Esophagus muscularis mucosa (tissue), 4 donors: ENCODE results near the gene TIE1. TPM values are rescaled to one million over a fixed set of nuclear protein-coding genes. Genes with fewer than 3 reads are reported as not detected.

Experiments
- DNase-seq: peaks from one replicate; pipeline ENCODE4 v3.0.0-alpha.2; 2017; ENCODE audit errors: extremely low spot score
- H3K27ac ChIP-seq, 4 donors: fragments of 200-600 bp; sonication (generic); replicated peaks in 1 of 4; 1 replicate in 3 of 4; 2 replicates in 1 of 4; pipeline ENCODE4 v1.5.1; 2016 to 2019; ENCODE audit warnings: mild to moderate bottlenecking in 1 of 4
- H3K27me3 ChIP-seq, 4 donors: fragments of 200-600 bp; sonication (generic); one replicate each; pipeline versions ENCODE4 v1.5.1 to v1.6.0; 2016 to 2019
- H3K36me3 ChIP-seq, 4 donors: fragments of 200-600 bp; sonication (generic); one replicate each; pipeline ENCODE4 v1.5.1; 2016 to 2019
- H3K4me1 ChIP-seq, 4 donors: fragments of 200-600 bp; sonication (generic); one replicate each; pipeline ENCODE4 v1.5.1; 2016 to 2019
- H3K4me3 ChIP-seq, 4 donors: fragments of 200-600 bp; sonication (generic); 1 replicate in 2 of 4; 2 replicates in 2 of 4; pipeline ENCODE4 v1.5.1; 2016 to 2019; ENCODE audit warnings: mild to moderate bottlenecking in 4 of 4, moderate library complexity in 1 of 4
- H3K9me3 ChIP-seq, 4 donors: fragments of 200-600 bp; sonication (generic); 1 replicate in 3 of 4; 2 replicates in 1 of 4; pipeline ENCODE4 v1.5.1; 2016 to 2019
- EP300 ChIP-seq: sonication (generic); formaldehyde crosslinking; IDR thresholded peaks from one replicate; pipeline ENCODE4 v1.6.1; 2017; ENCODE audit warnings: antibody characterized with exemption
- POLR2A ChIP-seq: fragments of 450-650 bp; IDR thresholded peaks from one replicate; pipeline ENCODE4 v1.6.1; 2017; ENCODE audit warnings: antibody characterized with exemption, moderate library complexity, mild to moderate bottlenecking, low read depth
- POLR2AphosphoS5 ChIP-seq, 2 donors: sonication (generic); formaldehyde crosslinking; IDR thresholded peaks; one replicate each; pipeline ENCODE4 v1.6.1; 2017; ENCODE audit warnings: antibody characterized with exemption in 2 of 2
- WGBS: methylation state at CpG from one replicate; pipeline ENCODE4 v1.1.5; 2018; 5-methylcytosine and 5-hydroxymethylcytosine counted together
- intact Hi-C: fragments of 100-400 bp; cut with DNase I; formaldehyde crosslinking; loops from one replicate; pipeline ENCODE4 v1.15.1; 2023
- total RNA-seq, 4 donors: library from RNA; depleted of rRNA; stranded (reverse); fragments of >200 nt; gene quantifications; one replicate each; pipeline versions ENCODE4 v1.1.0 to v1.2.1, GENCODE V29; 2016
- TF ChIP-seq, protein P1 (sequence below), 3 experiments: fragments of 200-600 bp in 2 of 3; fragments of 450-650 bp in 1 of 3; sonication (generic) in 2 of 3; IDR thresholded peaks; one replicate each; pipeline ENCODE4 v1.5.1; 2017 to 2019; ENCODE audit warnings: antibody characterized with exemption in 3 of 3, mild to moderate bottlenecking in 2 of 3, moderate library complexity in 1 of 3

Gene TIE1
- total RNA-seq, 4 donors from 2014 or later, result 16.2 to 51.1 (median 32.6) TPM

DNA sequence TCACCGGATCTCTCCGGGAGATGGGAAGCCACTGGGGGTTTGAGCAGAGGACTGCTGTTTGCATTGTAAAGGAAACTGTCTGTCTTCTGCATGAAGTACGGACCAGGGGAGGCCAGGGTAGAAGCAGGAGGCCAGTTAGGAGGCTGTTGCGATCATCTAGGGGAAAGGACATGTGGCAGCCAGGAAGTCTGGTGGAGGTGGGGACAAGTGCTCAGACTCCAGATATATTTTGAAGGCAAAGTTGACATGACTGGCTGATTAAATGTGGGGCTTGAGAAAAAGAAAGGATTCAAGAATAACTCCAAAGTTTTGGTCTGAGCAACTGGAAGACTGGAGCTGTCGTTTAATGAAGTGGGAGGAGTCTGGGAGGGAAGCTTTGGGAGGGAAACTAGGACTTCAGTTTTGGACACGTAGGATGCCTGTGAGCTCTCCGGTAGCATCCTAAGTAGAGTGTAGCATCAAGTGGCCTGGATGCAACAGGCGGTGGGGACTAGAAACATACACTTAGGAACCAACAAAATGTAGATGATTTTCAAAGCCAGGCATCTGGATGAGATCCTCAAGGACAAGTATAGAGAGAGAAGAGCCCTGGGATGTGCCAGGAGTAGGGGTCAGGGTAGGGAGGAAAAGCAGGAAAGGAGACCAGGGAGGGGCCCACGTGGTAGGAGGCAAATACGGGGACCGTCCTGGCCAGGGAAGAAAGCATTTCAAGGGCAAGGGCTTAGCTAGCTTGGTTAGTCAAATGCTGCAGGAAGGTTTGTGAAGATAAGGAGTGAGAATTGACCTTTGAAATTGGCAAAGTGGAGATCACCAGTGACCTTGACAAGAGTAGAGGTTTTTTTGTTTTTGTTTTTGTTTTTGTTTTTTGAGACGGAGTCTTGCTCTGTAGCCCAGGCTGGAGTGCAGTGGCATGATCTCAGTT lies 11.7 kb upstream of the TIE1 start:
- peaks cover 0 to 10% (median 0%) of the 10 kb centered on the region in 4 donors for H3K27me3 ChIP-seq
- no peak overlapping the region for H3K4me3 ChIP-seq
- TF ChIP-seq POLR2AphosphoS5 (IDR thresholded peaks at IDR 0.05) (no peak), POLR2A (no peak), EP300 (no peak)
- TF ChIP-seq, protein P1, sequence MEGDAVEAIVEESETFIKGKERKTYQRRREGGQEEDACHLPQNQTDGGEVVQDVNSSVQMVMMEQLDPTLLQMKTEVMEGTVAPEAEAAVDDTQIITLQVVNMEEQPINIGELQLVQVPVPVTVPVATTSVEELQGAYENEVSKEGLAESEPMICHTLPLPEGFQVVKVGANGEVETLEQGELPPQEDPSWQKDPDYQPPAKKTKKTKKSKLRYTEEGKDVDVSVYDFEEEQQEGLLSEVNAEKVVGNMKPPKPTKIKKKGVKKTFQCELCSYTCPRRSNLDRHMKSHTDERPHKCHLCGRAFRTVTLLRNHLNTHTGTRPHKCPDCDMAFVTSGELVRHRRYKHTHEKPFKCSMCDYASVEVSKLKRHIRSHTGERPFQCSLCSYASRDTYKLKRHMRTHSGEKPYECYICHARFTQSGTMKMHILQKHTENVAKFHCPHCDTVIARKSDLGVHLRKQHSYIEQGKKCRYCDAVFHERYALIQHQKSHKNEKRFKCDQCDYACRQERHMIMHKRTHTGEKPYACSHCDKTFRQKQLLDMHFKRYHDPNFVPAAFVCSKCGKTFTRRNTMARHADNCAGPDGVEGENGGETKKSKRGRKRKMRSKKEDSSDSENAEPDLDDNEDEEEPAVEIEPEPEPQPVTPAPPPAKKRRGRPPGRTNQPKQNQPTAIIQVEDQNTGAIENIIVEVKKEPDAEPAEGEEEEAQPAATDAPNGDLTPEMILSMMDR (IDR thresholded peaks at IDR 0.05), result no peak
- 80% methylated on average over 12 of the region's 12 CpGs for WGBS
- intact Hi-C loops, result no loop called here
- no peaks in the 10 kb centered on the region for H3K9me3 ChIP-seq
- peaks cover 7 to 9% (median 8%) of the 10 kb centered on the region in 4 donors for H3K4me1 ChIP-seq
- H3K27ac ChIP-seq, result no peak overlapping the region
- no peaks in the 10 kb centered on the region for H3K36me3 ChIP-seq
- no peak for DNase-seq

DNA sequence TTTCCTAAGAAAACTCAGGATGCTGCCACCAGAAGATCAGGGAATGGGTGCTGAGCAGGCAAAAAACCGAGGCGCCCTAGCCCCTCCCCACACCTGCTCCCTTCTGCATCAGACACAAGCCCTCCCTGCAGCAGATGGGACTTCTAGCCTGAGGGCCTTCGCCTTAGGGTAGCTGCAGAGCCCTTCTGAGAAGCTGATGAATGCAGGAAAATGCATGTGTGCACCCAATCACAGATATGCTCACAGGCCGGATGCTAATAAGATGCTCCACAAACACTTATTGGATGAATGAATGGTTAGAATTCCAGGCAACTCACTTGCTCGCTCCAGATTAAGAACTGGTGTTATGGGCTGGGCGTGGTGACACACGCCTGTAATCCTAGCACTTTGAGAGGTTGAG lies 8.6 kb upstream of the TIE1 start:
- Histone ChIP-seq H3K9me3 (no peaks in the 10 kb centered on the region), H3K4me3 (no peak overlapping the region), H3K27me3 (no peaks in the 10 kb centered on the region), H3K36me3 (no peaks in the 10 kb centered on the region), H3K4me1 (peaks cover 35 to 40% (median 38%) of the 10 kb centered on the region in 4 donors), H3K27ac (no peak overlapping the region)
- 86% methylated on average over 7 of the region's 7 CpGs for WGBS
- intact Hi-C loops, result loop anchor here (5.0 kb wide), 1 partner anchor 55 kb away; no protein-coding TSS in a partner anchor
- no peak for DNase-seq
- TF ChIP-seq POLR2AphosphoS5 (IDR thresholded peaks at IDR 0.05) (no peak), POLR2A (no peak), EP300 (no peak)
- TF ChIP-seq, protein P1 (IDR thresholded peaks at IDR 0.05), result no peak

- Histone ChIP-seq H3K4me3 (no peak overlapping the region), H3K9me3 (no peaks in the 10 kb centered on the region), H3K27ac (peak overlapping the region in 2 of 4 donors; percentile 76 to 84), H3K36me3 (no peaks in the 10 kb centered on the region), H3K27me3 (no peaks in the 10 kb centered on the region), H3K4me1 (peaks cover 36 to 42% (median 38%) of the 10 kb centered on the region in 4 donors)
- TF ChIP-seq EP300, result no peak
- TF ChIP-seq, protein P1 (IDR thresholded peaks at IDR 0.05), result no peak
- TF ChIP-seq POLR2A, result no peak
- no peak for TF ChIP-seq POLR2AphosphoS5 (IDR thresholded peaks at IDR 0.05)
- 85% methylated on average over 5 of the region's 5 CpGs for WGBS
- intact Hi-C loops, result loop anchor here (5.0 kb wide), 1 partner anchor 55 kb away; no protein-coding TSS in a partner anchor
- no peak for DNase-seq
Measured at GRCh38 chr1:43292679-43293078, 8.1 kb upstream of the TIE1 start.

DNA sequence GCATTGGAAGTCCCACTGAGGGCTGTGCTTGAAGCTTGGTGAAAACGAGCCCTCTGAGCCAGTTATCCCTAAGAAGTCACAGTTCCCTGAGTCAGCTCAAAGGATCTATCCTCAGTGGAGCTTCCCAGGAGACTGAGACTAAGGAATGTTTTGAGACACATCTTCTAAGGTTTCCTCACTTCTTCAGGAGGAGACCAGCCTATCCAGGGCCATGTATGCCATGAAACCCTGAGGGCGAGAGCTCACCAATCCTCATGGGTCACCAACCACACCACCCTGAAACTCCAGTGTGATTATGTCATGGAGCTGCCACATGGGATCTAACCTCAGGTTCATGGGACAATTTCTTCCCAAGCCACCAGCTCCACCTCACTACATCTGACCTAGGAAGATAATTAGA lies 7.6 kb upstream of the TIE1 start:
- 100% methylated on average over 1 of the region's 2 CpGs for WGBS
- Histone ChIP-seq H3K4me3 (no peak overlapping the region), H3K36me3 (no peaks in the 10 kb centered on the region), H3K27me3 (no peaks in the 10 kb centered on the region), H3K27ac (peak overlapping the region in 2 of 4 donors; percentile 76 to 84), H3K4me1 (peaks cover 38 to 42% (median 40%) of the 10 kb centered on the region in 4 donors), H3K9me3 (no peaks in the 10 kb centered on the region)
- intact Hi-C loops, result loop anchor here (5.0 kb wide), 1 partner anchor 54 kb away; no protein-coding TSS in a partner anchor
- no peak for DNase-seq
- TF ChIP-seq POLR2AphosphoS5 (IDR thresholded peaks at IDR 0.05) (no peak), EP300 (no peak), POLR2A (no peak)
- TF ChIP-seq, protein P1 (IDR thresholded peaks at IDR 0.05), result no peak
